Measurements from ENCODE around the gene LHPP. TPM values are rescaled to one million over a fixed set of nuclear protein-coding genes. Genes with fewer than 3 reads are reported as not detected.

The LHPP gene
- total RNA-seq, 1 donor, result 20.4 TPM

DNA sequence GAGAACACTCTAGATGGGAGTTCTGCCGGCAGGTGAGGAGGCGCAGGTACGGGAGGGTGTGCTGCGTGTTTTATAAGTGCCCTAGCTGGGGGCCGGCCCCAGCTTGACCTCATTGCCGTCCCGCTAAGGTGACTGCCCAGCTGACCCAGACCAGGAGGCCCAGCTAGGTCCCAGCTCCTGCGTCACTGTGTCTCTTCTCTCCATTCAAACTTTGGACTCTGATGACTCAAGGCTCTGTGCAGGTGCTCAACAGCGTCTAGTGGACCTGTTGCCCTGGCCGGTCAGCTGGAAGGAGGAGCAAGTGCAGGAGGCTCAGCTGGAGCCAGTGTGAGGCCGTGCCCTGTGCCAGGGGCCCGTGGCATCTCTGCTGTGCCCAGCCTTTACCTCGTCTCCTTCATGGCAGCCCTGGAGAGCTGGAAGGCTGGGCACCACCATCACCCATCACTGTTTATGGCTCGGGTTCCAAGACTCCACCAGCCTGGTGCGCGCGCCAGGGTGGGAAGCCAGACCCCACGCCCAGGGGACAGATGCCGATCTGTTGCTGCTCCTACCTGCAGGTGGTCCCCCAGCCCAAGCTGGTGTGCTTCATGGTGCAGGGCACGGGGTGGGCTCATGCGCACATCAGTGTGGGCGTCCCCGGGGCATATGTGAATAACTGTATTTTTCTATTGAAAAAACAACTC lies 14.6 kb downstream of the LHPP start:
- no peak overlapping the region for H3K4me3 ChIP-seq (ENCODE audit: low read length)
- H3K4me1 ChIP-seq (ENCODE audit: insufficient read depth, low read length), result no peaks in the 10 kb centered on the region
- no peaks in the 10 kb centered on the region for H3K9me3 ChIP-seq (ENCODE audit: low read depth, low read length)
- no peaks in the 10 kb centered on the region for H3K27me3 ChIP-seq (ENCODE audit: insufficient read depth, low read length)

GRCh38 chr10:124477614-124478363 lies 16.2 kb downstream of the LHPP start:
- H3K4me3 ChIP-seq (ENCODE audit: low read length), result no peak overlapping the region
- H3K27me3 ChIP-seq (ENCODE audit: insufficient read depth, low read length), result no peaks in the 10 kb centered on the region
- no peaks in the 10 kb centered on the region for H3K4me1 ChIP-seq (ENCODE audit: insufficient read depth, low read length)
- no peaks in the 10 kb centered on the region for H3K9me3 ChIP-seq (ENCODE audit: low read depth, low read length)

DNA sequence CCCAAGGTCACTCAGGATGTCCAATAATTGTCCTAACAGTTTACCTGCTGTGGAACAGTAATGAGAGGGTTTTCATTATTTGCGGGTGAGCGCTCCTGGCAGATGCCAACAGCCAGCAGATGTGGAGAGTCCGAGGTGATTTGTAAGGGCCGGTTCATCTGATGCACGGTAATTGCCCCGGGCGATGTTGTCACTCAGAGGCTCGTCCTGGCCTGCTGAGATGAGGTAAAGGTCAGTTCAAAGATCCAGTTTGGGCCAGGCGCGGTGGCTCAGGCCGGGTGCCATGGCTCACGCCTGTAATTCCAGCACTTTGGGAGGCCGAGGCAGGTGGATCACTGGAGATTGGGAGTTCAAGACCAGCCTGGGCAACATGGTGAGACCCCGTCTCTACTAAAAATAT lies 16.9 kb downstream of the LHPP start:
- Histone ChIP-seq H3K4me1 (ENCODE audit: insufficient read depth, low read length) (no peaks in the 10 kb centered on the region), H3K9me3 (ENCODE audit: low read depth, low read length) (no peaks in the 10 kb centered on the region), H3K4me3 (ENCODE audit: low read length) (no peak overlapping the region), H3K27me3 (ENCODE audit: insufficient read depth, low read length) (no peaks in the 10 kb centered on the region)

DNA sequence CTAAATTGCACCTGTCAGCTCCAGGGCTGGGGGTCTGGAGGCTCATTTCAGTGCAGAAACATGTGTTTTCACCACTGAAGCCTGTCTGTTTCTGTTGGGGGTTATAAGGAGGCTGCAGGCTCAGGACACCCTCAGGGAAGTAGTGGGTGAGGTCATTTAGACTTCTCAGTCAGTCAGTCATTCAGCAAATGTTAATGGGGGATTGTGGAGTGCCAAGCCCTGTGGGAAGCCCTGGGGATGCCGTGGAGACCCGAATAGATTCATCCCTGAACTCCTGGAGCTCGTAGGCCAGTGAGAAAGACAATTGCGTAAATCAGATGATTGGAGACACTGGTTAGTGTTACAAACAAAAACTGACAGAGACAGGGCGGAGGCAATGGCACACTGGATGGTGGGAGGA lies 19.2 kb downstream of the LHPP start:
- Histone ChIP-seq H3K4me1 (ENCODE audit: insufficient read depth, low read length) (no peaks in the 10 kb centered on the region), H3K27me3 (ENCODE audit: insufficient read depth, low read length) (no peaks in the 10 kb centered on the region), H3K9me3 (ENCODE audit: low read depth, low read length) (no peaks in the 10 kb centered on the region), H3K4me3 (ENCODE audit: low read length) (no peak overlapping the region)

DNA sequence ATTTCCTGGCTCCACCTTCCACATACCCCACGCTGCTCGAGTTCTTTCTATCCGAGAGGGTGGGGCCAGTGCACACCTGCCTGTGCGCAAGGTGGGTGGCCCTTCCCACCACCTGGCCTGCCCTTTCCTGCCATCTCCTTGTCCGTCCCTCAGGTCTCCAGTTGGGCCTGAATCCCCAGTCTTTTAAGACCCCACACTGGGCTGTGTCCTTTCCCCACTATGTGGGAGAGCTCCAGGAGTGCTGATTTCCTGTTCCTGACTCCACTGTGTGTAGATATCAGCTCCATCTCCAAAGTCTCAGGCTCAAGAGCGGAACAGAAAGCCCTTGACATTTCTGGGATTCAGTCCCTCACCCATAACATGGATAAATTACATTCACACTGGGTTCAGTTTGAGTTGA lies 20.1 kb downstream of the LHPP start:
- Histone ChIP-seq H3K4me3 (ENCODE audit: low read length) (no peak overlapping the region), H3K9me3 (ENCODE audit: low read depth, low read length) (peaks cover under 1% of the 10 kb centered on the region), H3K4me1 (ENCODE audit: insufficient read depth, low read length) (no peaks in the 10 kb centered on the region), H3K27me3 (ENCODE audit: insufficient read depth, low read length) (no peaks in the 10 kb centered on the region)

DNA sequence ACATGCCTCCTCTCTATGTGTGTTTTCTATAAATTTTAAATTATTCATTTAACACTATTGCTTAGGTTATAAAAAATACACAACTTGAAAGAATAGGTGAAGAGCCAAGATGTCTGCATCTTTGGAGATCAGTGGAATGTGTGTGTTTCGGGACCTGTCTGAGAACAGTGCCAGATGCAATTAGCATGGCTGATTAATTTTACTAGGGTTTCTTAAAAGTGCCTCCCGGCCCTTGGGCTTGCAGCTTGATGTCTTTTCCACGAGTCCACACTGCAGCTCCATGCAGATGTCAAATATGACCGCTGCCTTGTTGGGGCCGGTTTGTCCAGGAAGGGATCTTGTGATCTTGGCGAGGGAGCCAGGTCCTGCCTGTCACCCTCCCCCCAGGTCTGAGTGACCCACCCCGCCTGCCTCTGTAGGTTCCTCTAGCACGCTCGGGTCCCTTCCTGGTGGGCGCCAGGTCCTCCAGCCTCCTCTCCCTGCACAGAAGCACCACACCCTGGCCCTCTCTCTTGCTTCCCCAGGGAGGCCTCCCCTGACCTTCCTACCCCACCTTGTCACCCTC lies 20.7 kb downstream of the LHPP start:
- no peaks in the 10 kb centered on the region for H3K27me3 ChIP-seq (ENCODE audit: insufficient read depth, low read length)

GRCh38 chr10:124482876-124483275 lies 21.3 kb downstream of the LHPP start:
- Histone ChIP-seq H3K9me3 (ENCODE audit: low read depth, low read length) (peaks cover 4% of the 10 kb centered on the region), H3K4me3 (ENCODE audit: low read length) (no peak overlapping the region), H3K4me1 (ENCODE audit: insufficient read depth, low read length) (no peaks in the 10 kb centered on the region), H3K27me3 (ENCODE audit: insufficient read depth, low read length) (no peaks in the 10 kb centered on the region)

More for the DNA sequence above, 20.7 kb downstream of the LHPP start:
- Histone ChIP-seq H3K9me3 (ENCODE audit: low read depth, low read length) (peaks cover 4% of the 10 kb centered on the region), H3K4me3 (ENCODE audit: low read length) (no peak overlapping the region), H3K4me1 (ENCODE audit: insufficient read depth, low read length) (no peaks in the 10 kb centered on the region)

DNA sequence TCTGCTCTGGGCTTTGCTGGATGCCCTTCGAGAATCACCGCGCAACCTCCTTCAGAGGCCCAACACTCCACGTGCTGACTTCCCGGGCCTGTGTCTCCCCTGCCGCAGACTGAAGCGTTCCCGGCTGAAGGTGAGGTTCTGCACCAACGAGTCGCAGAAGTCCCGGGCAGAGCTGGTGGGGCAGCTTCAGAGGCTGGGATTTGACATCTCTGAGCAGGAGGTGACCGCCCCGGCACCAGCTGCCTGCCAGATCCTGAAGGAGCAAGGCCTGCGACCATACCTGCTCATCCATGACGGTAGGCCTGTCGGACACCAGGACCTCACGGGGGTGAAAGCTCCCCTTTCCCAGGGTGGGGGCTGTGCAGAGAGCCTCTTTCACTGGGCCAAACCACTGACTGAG lies 22.4 kb downstream of the LHPP start:
- Histone ChIP-seq H3K4me1 (ENCODE audit: insufficient read depth, low read length) (no peaks in the 10 kb centered on the region), H3K4me3 (ENCODE audit: low read length) (no peak overlapping the region), H3K27me3 (ENCODE audit: insufficient read depth, low read length) (no peaks in the 10 kb centered on the region), H3K9me3 (ENCODE audit: low read depth, low read length) (peaks cover 4% of the 10 kb centered on the region)

DNA sequence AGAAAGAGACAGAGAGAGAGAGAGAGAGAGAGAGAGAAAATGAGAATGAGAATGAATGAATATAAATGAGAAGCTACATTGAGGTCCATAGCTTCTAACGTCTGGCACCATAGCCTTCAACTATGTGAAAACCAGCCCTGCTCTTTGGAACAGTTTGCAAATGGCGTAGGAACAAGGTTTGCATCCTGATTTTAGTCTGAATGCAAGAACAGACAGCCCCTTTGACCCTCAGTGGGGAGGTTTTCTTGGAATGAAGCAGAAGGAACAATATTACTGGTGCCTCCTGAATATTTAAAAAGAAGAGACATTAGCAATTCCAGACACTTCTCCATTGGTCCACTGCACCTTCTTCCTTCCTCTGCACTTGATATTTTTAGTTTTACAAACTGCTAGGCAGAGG lies 23.0 kb downstream of the LHPP start:
- no peak overlapping the region for H3K4me3 ChIP-seq (ENCODE audit: low read length)
- H3K4me1 ChIP-seq (ENCODE audit: insufficient read depth, low read length), result no peaks in the 10 kb centered on the region
- no peaks in the 10 kb centered on the region for H3K27me3 ChIP-seq (ENCODE audit: insufficient read depth, low read length)

GRCh38 chr10:124486635-124487034 lies 25.0 kb downstream of the LHPP start:
- H3K9me3 ChIP-seq (ENCODE audit: low read depth, low read length), result peaks cover 4% of the 10 kb centered on the region
- no peaks in the 10 kb centered on the region for H3K4me1 ChIP-seq (ENCODE audit: insufficient read depth, low read length)
- H3K4me3 ChIP-seq (ENCODE audit: low read length), result no peak overlapping the region

More for the DNA sequence above, 23.0 kb downstream of the LHPP start:
- peaks cover 4% of the 10 kb centered on the region for H3K9me3 ChIP-seq (ENCODE audit: low read depth, low read length)

GRCh38 chr10:124491105-124491504 lies 29.5 kb downstream of the LHPP start:
- peaks cover 13% of the 10 kb centered on the region for H3K4me1 ChIP-seq (ENCODE audit: insufficient read depth, low read length)
- H3K9me3 ChIP-seq (ENCODE audit: low read depth, low read length), result peaks cover 4% of the 10 kb centered on the region
- no peak overlapping the region for H3K4me3 ChIP-seq (ENCODE audit: low read length)
- H3K27me3 ChIP-seq (ENCODE audit: insufficient read depth, low read length), result no peaks in the 10 kb centered on the region

More at GRCh38 chr10:124486635-124487034, 25.0 kb downstream of the LHPP start:
- no peaks in the 10 kb centered on the region for H3K27me3 ChIP-seq (ENCODE audit: insufficient read depth, low read length)

DNA sequence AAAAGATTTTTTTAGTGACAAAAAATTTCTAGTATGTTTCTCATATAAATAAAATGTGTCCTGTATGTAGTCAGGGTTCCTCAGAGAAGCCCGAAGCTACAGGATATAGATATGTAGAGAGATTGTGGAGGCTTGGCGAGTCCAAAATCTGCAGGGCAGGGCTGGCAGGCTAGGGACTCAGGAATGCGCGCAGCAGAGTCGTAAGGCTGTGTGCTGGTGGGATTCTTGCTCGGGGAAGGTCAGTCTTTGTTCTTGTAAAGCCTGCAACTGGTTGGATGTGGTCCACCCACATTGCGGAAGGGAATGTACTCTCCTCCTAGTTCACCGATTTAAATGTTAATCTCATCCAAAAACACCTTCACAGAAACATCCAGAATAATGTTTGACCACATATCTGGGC lies 30.6 kb downstream of the LHPP start:
- Histone ChIP-seq H3K9me3 (ENCODE audit: low read depth, low read length) (no peaks in the 10 kb centered on the region), H3K4me3 (ENCODE audit: low read length) (no peak overlapping the region), H3K4me1 (ENCODE audit: insufficient read depth, low read length) (peaks cover 13% of the 10 kb centered on the region), H3K27me3 (ENCODE audit: insufficient read depth, low read length) (no peaks in the 10 kb centered on the region)

DNA sequence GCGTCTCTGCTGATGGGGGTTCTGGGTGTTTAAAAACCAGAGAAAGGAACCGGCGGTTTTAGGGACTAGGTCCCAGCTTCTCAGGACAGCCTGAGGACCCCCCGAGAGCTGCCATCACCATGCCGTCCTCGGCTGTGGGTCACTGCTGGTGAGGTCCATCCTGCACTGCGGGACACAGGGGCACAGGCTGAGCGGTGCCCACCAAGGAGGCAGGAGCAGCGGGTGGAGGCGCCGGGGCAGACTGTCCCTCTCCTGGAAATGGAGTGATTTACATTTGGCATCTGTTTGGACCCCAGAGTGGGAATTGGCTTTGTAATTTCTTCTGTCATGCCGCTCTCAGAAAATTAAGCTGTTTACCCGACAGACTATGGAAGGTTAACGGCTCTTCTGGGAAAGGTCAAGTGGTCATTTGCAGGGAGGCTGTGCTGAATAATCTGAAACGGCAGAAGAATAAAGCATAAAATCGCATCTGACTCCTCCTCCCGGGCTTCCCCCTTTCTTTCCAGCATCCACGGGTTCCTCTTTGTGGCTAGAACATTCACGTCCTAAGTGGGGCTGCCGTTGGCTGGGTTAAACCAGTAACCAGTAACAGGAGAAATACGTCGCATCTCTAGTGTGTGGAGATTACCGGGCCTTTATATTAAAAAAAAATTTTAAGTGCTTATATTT lies 31.7 kb downstream of the LHPP start:
- H3K9me3 ChIP-seq (ENCODE audit: low read depth, low read length), result no peaks in the 10 kb centered on the region
- H3K27me3 ChIP-seq (ENCODE audit: insufficient read depth, low read length), result no peaks in the 10 kb centered on the region
- H3K4me1 ChIP-seq (ENCODE audit: insufficient read depth, low read length), result peaks cover 13% of the 10 kb centered on the region
- no peak overlapping the region for H3K4me3 ChIP-seq (ENCODE audit: low read length)

GRCh38 chr10:124494046-124494807 lies 32.6 kb downstream of the LHPP start:
- Histone ChIP-seq H3K4me1 (ENCODE audit: insufficient read depth, low read length) (peaks cover 13% of the 10 kb centered on the region), H3K9me3 (ENCODE audit: low read depth, low read length) (no peaks in the 10 kb centered on the region), H3K4me3 (ENCODE audit: low read length) (no peak overlapping the region), H3K27me3 (ENCODE audit: insufficient read depth, low read length) (no peaks in the 10 kb centered on the region)

Measured in mononuclear cell (primary cell).